Activated CD4-positive, alpha-beta T cell treated with anti-CD3 and anti-CD28 coated beads, Interleukin-2, amount 10 ng/mL, durations not matched to agents 7 days and 5 days (primary cell): ENCODE data around the gene RPL37. TPM values are rescaled to one million over a fixed set of nuclear protein-coding genes. Genes with fewer than 3 reads are reported as not detected.
"Not testable (repeated sequence)": the region's sequence is repeated elsewhere in the genome, so short reads cannot be mapped to it uniquely, and the experiment has no call there.

ENCODE experiments used
- CTCF ChIA-PET: fragments of 350-600 bp; sonication (Branson Sonifier 250); formaldehyde crosslinking; loops from one replicate; lab custom pipeline; 2021; ENCODE audit warnings: antibody characterized with exemption; lab: Charles Lee
- POLR2A ChIA-PET: fragments of 350-600 bp; sonication (Branson Sonifier 250); formaldehyde crosslinking; loops from one replicate; lab custom pipeline; 2021; ENCODE audit warnings: antibody characterized with exemption; lab: Charles Lee
- DNase-seq: peaks from one replicate; pipeline ENCODE4 v3.0.0-alpha.2; 2020
- H3K27ac Mint-ChIP-seq: one replicate; pipeline ENCODE4 v1.8.0; 2021; ENCODE audit warnings: mild to moderate bottlenecking, moderate library complexity, mixed read lengths
- H3K27me3 Mint-ChIP-seq: one replicate; pipeline ENCODE4 v1.8.0; 2021; ENCODE audit warnings: mixed read lengths
- H3K36me3 Mint-ChIP-seq: one replicate; pipeline ENCODE4 v1.8.0; 2021; ENCODE audit warnings: low read depth, mixed read lengths
- H3K4me1 Mint-ChIP-seq: one replicate; pipeline ENCODE4 v1.8.0; 2021; ENCODE audit warnings: mixed read lengths
- H3K4me3 Mint-ChIP-seq: one replicate; pipeline ENCODE4 v1.8.0; 2021; ENCODE audit warnings: mild to moderate bottlenecking, moderate library complexity, mixed read lengths
- H3K9me3 Mint-ChIP-seq: one replicate; pipeline ENCODE4 v1.8.0; 2021; ENCODE audit warnings: mixed read lengths
- total RNA-seq, 2 experiments: library from RNA; stranded (reverse); gene quantifications; one replicate each; pipeline ENCODE4 v1.2.3, GENCODE V29; 2021

RPL37 gene
- total RNA-seq, 2 experiments from 2014 or later, result 1,565 to 1,761 TPM

DNA sequence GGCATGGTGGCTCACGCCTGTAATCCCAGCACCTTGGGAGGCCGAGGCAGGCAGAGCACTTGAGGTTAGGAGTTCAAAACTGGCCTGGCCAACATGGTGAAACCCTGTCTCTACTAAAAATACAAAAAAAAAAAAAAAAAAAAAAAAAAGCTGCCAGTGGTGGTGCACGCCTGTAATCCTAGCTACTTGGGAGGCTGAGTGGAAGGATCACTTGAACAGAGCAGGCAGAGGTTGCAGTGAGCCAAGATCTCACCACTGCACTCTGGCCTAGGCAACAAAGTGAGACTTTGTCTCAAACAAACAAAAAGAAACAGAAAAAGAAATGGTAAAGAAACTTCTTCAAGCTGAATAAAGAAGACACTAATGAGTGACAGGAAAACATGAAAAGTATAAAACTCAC is 48.4 kb downstream of the RPL37 start:
- H3K4me3 Mint-ChIP-seq, result not testable (repeated sequence)

GRCh38 chr5:40784916-40785315 is 50.1 kb downstream of the RPL37 start:
- H3K9me3 Mint-ChIP-seq, result peaks cover 9% of the 10 kb centered on the region
- no peak overlapping the region for H3K27ac Mint-ChIP-seq
- ChIA-PET CTCF (no interaction called here), POLR2A (no interaction called here)
- peaks cover 35% of the 10 kb centered on the region for H3K36me3 Mint-ChIP-seq
- peaks cover 22% of the 10 kb centered on the region for H3K4me1 Mint-ChIP-seq
- no peak for DNase-seq
- no peaks in the 10 kb centered on the region for H3K27me3 Mint-ChIP-seq
- H3K4me3 Mint-ChIP-seq, result no peak overlapping the region

More for the DNA sequence above, 48.4 kb downstream of the RPL37 start:
- H3K27me3 Mint-ChIP-seq, H3K9me3 Mint-ChIP-seq, POLR2A ChIA-PET, H3K27ac Mint-ChIP-seq, DNase-seq: not testable (repeated sequence)
- CTCF ChIA-PET, result interaction anchor here (1.3 kb wide), 1 partner anchor 18 kb away, joined by 3 read pairs; no protein-coding TSS in a partner anchor
- Mint-ChIP-seq H3K36me3 (peaks cover 38% of the 10 kb centered on the region), H3K4me1 (peaks cover 23% of the 10 kb centered on the region)

- no peak for DNase-seq
- Mint-ChIP-seq H3K4me1 (peaks cover 26% of the 10 kb centered on the region), H3K27ac (no peak overlapping the region), H3K9me3 (peaks cover 9% of the 10 kb centered on the region), H3K4me3 (no peak overlapping the region), H3K36me3 (peaks cover 31% of the 10 kb centered on the region), H3K27me3 (no peaks in the 10 kb centered on the region)
- ChIA-PET CTCF (no interaction called here), POLR2A (no interaction called here)
Observed at GRCh38 chr5:40784027-40784653, 50.9 kb downstream of the RPL37 start.

DNA sequence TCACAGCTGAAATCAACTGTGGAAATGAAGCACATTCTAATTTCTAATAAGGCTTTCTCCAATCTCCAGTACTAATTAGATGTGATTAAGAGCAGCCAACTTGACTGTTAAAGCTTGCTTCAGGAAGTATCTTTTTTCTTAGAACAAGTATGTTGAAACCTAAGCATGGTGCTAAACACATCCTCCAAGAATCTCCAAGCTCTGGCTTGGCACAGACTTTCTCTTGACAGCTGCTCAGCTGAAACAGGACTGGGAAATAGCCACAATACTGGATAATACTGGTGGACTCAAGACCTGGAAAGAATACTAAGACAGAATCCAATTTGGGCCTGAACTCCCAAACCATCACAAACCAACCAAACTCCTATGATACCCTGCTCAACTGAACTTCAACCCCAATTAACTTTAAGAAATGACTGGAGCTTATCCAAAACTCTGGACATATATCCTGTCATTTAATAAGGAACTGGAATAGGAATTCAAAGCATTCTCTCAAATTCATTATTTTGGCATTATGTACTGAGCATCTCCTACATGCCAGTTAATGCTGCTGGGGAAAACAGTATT is 53.1 kb downstream of the RPL37 start:
- Mint-ChIP-seq H3K4me3 (no peak overlapping the region), H3K27me3 (no peaks in the 10 kb centered on the region), H3K36me3 (peaks cover 14% of the 10 kb centered on the region), H3K9me3 (no peaks in the 10 kb centered on the region), H3K4me1 (peaks cover 29% of the 10 kb centered on the region), H3K27ac (no peak overlapping the region)
- ChIA-PET CTCF (interaction anchor here (0.6 kb wide), 1 partner anchor 58 kb away, joined by 3 read pairs; no protein-coding TSS in a partner anchor), POLR2A (no interaction called here)
- no peak for DNase-seq

GRCh38 chr5:40780858-40781257 is 54.2 kb downstream of the RPL37 start:
- DNase-seq, result no peak
- no peak overlapping the region for H3K27ac Mint-ChIP-seq
- POLR2A ChIA-PET, result interaction anchor here (0.8 kb wide), 1 partner anchor 11 kb away, joined by 3 read pairs; no protein-coding TSS in a partner anchor
- no peak overlapping the region for H3K4me3 Mint-ChIP-seq
- no peaks in the 10 kb centered on the region for H3K27me3 Mint-ChIP-seq
- CTCF ChIA-PET, result no interaction called here
- H3K36me3 Mint-ChIP-seq, result peaks cover 15% of the 10 kb centered on the region
- H3K9me3 Mint-ChIP-seq, result no peaks in the 10 kb centered on the region
- H3K4me1 Mint-ChIP-seq, result peaks cover 35% of the 10 kb centered on the region

- Mint-ChIP-seq H3K27ac (no peak overlapping the region), H3K9me3 (no peaks in the 10 kb centered on the region), H3K4me1 (peaks cover 34% of the 10 kb centered on the region), H3K36me3 (peaks cover 16% of the 10 kb centered on the region), H3K4me3 (no peak overlapping the region), H3K27me3 (no peaks in the 10 kb centered on the region)
- ChIA-PET POLR2A (interaction anchor here (0.8 kb wide), 1 partner anchor 11 kb away, joined by 3 read pairs; no protein-coding TSS in a partner anchor), CTCF (interaction anchor here (1.1 kb wide), 1 partner anchor 18 kb away, joined by 3 read pairs; the partner anchor contains the start of gene PRKAA1)
- DNase-seq, result no peak
Observed at GRCh38 chr5:40780199-40780598, 54.8 kb downstream of the RPL37 start.

DNA sequence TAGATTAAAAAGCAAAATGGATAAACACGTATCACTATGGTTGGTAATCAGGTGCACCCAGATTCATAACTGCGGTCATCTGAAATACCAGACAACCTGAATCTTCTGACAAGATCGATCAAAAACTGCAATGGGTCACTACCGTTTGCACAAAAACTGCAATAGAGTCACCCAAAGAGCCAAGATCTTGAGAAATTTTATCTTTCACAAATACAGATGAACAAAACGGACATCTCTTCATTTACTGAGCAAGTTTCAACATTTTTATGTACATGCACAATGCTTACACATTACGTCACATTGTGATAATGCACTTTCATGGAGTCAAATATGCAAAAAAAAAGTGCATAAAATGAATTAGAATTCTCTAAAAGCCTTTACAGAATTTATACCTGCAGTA is 55.5 kb downstream of the RPL37 start:
- no peaks in the 10 kb centered on the region for H3K27me3 Mint-ChIP-seq
- CTCF ChIA-PET, result interaction anchor here (1.1 kb wide), 1 partner anchor 19 kb away, joined by 3 read pairs; the partner anchor contains the start of gene PRKAA1

DNA sequence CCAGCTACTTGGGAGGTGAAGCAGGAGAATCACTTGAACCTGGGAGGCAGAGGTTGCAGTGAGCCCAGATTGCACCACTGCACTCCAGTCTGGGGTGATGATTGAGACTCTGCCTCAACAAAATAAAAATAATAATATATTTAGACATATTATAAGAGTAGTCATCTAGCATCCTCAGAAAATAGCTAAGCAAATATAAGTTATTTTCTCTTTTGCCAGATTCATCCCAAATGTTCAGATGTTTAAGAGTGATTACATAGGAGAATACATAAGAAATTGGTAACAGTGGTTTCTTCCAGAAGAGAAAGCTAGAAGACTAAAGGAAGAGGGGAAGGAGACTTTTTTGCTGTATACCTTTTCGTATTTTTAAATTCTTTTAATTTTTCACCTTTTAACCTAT is 56.9 kb downstream of the RPL37 start:
- no peak for DNase-seq

More for the DNA sequence above, 55.5 kb downstream of the RPL37 start:
- no peak for DNase-seq
- Mint-ChIP-seq H3K4me1 (peaks cover 33% of the 10 kb centered on the region), H3K36me3 (peaks cover 17% of the 10 kb centered on the region), H3K4me3 (no peak overlapping the region), H3K27ac (no peak overlapping the region), H3K9me3 (no peaks in the 10 kb centered on the region)
- POLR2A ChIA-PET, result no interaction called here

DNA sequence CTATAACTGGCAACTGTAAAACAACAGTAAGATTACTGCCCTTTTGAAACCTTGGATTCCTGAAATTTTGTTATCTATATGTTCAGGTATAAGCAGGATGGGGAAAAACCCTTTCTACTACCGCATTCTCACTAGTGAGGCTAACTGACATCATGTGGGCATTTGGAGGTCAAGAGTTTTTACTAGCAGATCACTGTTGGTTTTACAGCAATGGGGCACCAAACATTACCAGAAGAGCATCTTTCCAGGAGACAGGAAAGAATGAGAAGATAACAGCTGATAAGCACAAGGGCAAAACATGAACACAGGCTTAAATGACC is 58.4 kb downstream of the RPL37 start:
- POLR2A ChIA-PET, result no interaction called here
- H3K4me3 Mint-ChIP-seq, result no peak overlapping the region
- no peaks in the 10 kb centered on the region for H3K9me3 Mint-ChIP-seq
- H3K4me1 Mint-ChIP-seq, result peaks cover 19% of the 10 kb centered on the region
- no peak for DNase-seq
- no peaks in the 10 kb centered on the region for H3K27me3 Mint-ChIP-seq
- H3K27ac Mint-ChIP-seq, result no peak overlapping the region
- H3K36me3 Mint-ChIP-seq, result peaks cover 24% of the 10 kb centered on the region
- CTCF ChIA-PET, result interaction anchor here (0.7 kb wide), 2 partner anchors 14 to 121 kb away, joined by 3 read pairs; no protein-coding TSS in a partner anchor

More for the DNA sequence above, 56.9 kb downstream of the RPL37 start:
- Mint-ChIP-seq H3K4me3 (no peak overlapping the region), H3K27me3 (no peaks in the 10 kb centered on the region), H3K27ac (no peak overlapping the region), H3K36me3 (peaks cover 23% of the 10 kb centered on the region), H3K9me3 (no peaks in the 10 kb centered on the region), H3K4me1 (peaks cover 27% of the 10 kb centered on the region)
- ChIA-PET POLR2A (no interaction called here), CTCF (interaction anchor here (1.1 to 1.4 kb wide), 2 partner anchors 10 to 36 kb away, joined by 3 to 4 read pairs; no protein-coding TSS in a partner anchor)

- Mint-ChIP-seq H3K9me3 (no peaks in the 10 kb centered on the region), H3K27me3 (no peaks in the 10 kb centered on the region), H3K4me3 (no peak overlapping the region), H3K27ac (no peak overlapping the region), H3K36me3 (peaks cover 24% of the 10 kb centered on the region), H3K4me1 (peaks cover 16% of the 10 kb centered on the region)
- POLR2A ChIA-PET, result no interaction called here
- DNase-seq, result no peak
- CTCF ChIA-PET, result interaction anchor here (0.7 to 1.3 kb wide), 2 partner anchors 26 to 122 kb away, joined by 3 read pairs; no protein-coding TSS in a partner anchor
Observed at GRCh38 chr5:40775846-40776657, 59.0 kb downstream of the RPL37 start.
